NCI-H2081 treated with DMSO at 0.1 percent for 48 hours (cell line): ENCODE results near the gene LHPP.
"Not testable (repeated sequence)": the region's sequence is repeated elsewhere in the genome, so short reads cannot be mapped to it uniquely, and the experiment has no call there.

Source experiments
- DNase-seq: peaks from one replicate; lab custom pipeline; 2025; lab: John Stamatoyannopoulos, UW

LHPP gene

DNA sequence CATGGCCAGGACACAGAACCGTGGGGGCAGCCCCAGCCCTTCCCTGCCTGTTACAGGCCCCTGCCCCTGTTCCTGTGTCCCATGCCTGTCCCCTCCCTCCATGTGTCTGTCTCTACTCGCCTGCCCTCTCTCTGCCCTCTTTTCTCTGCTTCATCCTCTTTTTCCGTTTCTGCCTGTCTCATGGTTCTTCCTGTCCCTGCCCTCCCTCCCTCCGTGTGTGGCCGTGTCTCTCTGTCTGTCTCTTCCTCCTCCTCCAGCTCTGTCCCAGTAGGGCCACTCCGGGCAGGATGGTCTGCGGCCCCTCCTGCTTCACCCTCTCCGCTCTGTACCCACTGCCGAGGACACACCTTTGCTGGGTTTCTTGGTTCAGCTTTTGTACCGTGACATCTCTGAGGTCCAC lies 145.2 kb downstream of the LHPP start:
- DNase-seq = no peak

- DNase-seq = no peak
Observed at GRCh38 chr10:124607693-124608092, 146.1 kb downstream of the LHPP start.

- DNase-seq = no peak
Observed at GRCh38 chr10:124608093-124608721, 146.6 kb downstream of the LHPP start.

DNA sequence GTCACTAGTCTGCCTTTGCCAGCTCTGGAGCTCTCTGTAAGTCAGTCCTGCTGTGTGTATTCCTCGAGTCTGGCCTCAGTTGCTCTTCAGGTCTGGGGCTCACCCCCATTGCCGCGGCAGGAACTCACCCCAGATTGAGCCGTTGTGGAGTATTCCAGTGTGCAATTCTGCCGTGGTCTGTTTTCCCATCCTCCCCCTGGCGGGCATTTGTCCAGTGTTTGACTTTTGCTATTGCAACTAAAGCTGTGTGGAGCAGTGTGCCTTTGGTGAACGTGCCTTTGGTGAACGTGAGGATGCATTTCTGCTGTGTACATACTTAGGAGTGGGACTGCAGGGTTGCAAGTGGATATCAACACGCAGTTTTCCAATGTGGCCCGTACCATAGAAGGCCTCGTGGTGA lies 148.1 kb downstream of the LHPP start:
- no peak for DNase-seq

GRCh38 chr10:124610186-124610585 lies 148.6 kb downstream of the LHPP start:
- DNase-seq = not testable (repeated sequence)

GRCh38 chr10:124610851-124611250 lies 149.2 kb downstream of the LHPP start:
- not testable (repeated sequence) for DNase-seq

DNA sequence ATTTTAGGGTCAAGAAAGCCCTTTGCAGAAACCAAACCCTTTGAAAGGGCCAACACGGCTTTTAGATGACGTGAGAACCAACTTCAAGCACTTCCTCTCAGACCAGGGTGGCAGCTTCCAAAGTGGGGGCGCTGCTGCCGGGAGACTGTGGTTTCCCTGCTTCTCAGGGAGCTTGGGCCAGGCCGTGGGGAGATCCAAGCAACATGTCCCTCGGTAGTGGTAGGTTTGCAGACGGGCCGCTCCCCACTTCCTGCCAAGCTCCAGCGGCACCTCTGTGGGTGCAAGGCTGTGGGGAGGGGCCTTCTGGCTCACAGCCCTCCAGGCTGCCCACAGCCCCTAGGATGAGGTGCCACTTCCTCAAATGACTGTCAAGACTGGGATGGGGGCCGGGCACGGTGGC lies 150.1 kb downstream of the LHPP start:
- DNase-seq = no peak

DNA sequence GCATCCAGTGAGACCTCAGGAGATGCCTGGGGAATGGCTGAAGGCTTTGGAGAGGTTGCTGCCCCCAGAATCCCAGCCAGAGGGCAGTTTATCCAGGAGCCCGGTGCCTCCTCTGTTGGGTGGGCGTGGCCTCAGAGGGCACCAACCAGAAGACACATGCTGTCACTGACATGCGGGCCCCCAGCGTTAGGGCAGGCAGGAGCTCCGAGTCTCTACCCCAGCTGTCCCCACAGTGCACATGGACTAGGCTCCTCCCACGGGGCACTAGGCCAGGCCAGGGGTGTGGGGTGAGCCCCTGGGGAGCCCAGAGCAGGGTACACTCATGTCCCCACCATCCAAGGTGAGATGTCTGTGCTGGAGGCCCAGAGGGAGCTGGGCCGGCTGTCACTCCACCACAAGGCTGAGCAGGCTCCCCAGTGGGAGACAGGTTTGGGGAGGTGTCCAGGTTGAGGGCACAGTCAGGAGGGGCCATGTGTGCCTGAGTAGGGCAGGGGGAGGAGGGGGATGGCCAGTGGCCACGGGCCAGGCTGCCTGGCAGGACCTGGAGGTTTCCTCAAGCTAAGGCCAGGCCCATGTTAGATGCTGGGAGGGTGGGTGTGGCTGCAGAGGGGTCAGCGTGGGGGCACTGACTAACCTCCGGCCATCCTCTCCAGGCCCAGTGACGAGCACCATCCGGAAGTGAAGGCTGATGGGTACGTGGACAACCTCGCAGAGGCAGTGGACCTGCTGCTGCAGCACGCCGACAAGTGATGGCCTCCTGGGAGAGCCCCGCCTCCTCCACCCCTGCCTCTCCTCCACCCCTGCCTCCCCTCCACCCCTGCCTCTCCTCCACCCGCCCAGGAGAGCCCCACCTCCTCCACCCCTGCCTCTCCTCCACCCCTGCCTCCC lies 151.2 kb downstream of the LHPP start:
- DNase-seq = no peak

DNA sequence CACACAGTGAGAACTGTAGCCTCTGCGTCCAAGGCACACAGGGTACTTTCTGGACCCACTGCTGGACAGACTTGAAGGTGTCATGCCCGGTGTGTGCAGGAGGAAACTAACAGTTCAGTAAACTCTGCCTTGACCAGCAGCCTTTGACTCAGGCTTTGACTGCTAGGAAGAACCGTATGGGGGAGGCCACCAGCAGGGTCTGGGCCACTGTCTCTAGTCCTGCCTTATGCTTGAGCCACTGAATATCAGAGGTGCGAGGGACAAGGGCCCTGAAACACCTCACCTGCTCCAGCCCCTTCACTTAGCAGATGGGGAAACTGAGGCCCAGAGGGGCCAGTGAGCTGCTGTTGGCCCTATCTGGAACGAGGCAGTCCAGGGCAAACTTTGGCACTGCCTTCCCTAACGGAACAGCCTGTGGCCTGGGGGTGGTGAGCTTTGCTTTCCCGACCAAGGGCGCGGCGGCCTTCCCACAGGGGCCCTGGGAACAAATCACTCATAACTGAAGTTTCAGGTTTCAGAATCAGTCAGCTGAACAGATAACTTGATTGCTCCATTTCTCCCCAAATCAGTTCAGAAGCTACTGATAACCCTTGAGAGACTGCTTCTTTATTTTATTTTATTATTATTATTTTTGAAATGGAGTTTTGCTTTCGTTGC lies 152.5 kb downstream of the LHPP start:
- DNase-seq = no peak

DNA sequence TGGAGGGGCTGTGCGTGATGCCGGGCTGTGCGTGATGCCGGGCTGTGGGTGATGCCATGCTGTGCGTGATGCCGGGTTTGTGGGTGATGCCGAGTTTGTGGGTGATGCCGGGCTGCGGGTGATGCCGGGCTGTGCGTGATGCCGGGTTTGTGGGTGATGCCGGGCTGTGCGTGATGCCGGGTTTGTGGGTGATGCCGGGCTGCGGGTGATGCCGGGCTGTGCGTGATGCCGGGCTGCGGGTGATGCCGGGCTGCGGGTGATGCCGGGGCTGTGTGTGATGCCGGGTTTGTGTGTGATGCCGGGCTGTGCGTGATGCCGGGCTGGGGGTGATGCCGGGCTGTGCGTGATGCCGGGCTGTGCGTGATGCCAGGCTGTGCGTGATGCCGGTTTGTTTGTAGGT lies 153.6 kb downstream of the LHPP start:
- DNase-seq = no peak

GRCh38 chr10:124616040-124616835 lies 154.6 kb downstream of the LHPP start:
- no peak for DNase-seq

DNA sequence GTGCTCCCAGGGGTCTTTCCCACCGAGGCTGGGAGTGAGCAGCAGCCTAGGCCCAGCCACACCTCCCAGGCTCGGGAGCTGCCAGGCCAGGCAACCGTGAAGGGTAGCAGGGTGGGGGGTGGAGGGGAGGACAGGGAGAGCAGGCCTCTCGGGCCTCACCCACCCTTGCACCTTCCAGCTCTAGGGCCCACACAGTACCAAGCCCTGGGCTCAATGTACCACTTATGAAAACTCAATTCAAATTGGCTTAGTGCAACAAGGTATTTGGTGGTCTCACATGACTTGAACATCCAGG lies 155.2 kb downstream of the LHPP start:
- DNase-seq = no peak

- DNase-seq = no peak
Observed at GRCh38 chr10:124618470-124619073, 156.9 kb downstream of the LHPP start.

DNA sequence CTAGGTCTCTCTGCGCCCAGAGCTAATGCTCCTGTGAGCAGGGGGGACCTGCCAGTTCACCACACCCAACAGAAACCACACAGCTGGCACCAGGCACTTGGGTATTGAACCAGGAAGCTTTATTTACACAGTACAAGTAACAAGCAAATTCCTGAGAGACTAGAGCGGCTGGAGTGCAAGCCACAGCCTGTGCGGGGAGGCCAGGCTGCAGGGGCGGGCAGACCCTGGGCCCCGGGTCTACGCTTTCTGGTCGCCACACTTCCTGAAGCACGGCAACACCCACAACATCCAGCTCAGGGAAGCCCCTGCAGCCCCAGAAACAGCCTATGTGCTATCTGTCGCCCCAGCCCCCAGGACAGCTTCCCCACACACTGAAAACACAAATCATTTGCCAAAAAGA lies 157.6 kb downstream of the LHPP start:
- no peak for DNase-seq

DNA sequence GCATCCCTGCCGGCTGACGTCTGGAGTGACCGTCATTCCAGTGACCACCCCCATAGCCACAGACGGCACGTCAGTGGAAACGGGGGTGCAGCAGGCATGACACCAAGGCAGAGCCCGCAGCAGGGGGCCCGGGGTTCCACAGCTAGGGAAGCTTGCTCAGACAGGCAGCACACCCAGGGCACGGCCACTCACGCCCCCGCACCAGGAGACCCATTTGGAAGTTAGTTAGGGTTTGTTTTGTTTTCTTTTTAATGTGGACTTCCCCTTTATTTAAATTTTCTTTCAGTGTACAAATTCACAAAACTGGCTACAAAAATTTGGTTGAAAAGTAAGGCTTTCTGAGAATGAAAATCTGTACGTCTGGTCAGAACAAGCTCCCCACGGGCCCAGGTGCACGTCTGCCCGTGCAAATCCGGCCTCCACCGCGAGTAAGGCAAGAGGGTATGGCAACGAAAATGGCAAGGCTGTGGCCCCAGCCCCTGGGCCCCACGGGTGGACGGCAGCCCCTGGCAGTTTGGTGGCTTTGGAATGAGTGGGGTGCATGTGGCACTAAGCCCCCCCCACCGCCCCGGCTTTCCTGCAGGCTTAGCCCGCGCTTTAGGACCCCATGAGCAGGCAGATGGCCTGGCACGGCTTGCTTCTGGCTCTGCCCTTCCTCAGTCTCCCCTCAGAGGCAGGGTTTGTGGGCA lies 158.3 kb downstream of the LHPP start:
- DNase-seq = no peak

- no peak for DNase-seq
Observed at GRCh38 chr10:124621637-124622036, 160.0 kb downstream of the LHPP start.

DNA sequence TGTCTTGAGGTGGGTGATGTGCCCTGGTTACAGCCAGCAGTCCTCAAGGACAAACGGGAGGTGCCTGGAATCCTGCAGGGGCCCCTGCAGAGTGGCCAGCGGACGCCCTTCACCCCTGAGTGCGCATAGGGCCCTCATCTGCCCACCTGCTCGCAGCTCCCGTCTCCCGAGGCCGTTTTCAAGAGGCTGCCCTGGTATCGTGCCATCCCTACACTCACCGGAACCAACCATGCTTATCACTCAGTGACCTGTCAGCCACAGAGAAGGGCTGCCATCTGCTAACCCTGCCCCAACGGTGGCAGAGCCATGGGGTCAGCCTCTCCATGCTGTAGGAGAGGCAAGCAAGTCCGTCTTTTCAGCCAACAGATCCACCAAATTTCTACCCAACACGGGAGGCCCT lies 160.5 kb downstream of the LHPP start:
- no peak for DNase-seq

DNA sequence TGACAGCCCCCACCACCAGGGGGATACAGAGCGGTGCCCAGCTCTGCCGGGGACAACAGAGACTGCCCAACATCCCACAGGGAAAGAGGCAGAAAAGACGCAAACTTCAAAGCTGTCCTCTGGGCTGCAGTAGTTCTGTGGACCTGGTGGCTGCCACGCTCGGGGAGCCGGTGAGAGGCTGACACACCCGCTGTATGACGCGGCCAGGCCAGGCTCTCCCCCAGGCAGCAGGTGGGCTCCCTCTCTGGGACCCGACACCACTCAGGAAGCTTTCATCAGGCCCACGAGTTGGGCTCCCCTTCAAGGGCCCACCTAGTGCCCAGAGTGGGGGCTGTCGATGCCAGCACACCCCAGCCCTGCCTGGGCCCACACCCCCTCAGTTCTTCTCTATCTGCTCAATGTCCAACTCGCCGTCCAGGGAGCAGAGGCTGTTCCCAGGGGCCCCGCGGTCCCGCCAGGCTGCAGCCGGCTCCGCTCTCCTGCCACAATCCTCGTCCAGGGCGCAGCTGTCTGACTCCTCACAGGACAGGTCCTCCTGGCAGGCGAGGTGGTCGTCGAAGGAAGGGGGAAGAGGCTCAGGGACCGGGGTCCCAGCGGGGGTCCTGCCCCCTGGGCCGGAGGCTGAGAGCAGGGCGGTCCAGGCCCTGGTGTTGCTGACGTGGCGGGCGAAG lies 161.4 kb downstream of the LHPP start:
- no peak for DNase-seq

GRCh38 chr10:124624006-124624405 lies 162.4 kb downstream of the LHPP start:
- DNase-seq = no peak

- no peak for DNase-seq
Observed at GRCh38 chr10:124624466-124624865, 162.8 kb downstream of the LHPP start.

DNA sequence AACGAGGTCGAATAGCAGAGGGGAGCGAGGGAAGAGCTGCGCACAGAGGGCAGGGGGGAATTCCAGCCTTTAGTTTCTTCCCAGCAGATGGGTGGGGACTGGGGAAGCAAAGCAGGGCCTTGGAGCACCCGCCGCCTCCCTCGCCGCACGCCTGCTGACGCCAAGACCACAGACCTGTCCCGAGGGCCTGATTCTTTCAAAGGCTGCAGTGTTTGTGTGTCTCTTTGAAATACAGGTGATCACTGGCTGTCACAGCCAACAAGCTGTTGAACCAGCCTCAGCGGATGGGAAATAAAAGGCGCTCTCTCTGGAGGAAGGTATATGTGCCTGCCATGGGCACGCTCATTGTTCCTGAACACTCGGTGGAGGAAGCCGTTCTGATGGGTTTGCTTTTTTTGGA lies 163.3 kb downstream of the LHPP start:
- DNase-seq = no peak
